HG02981 (cell line): ENCODE data around the gene PPP1R26.

Source experiments
- ATAC-seq: cut with Tn5 transposase; IDR thresholded peaks from one replicate; pipeline ENCODE4 v1.9.1; 2021; ENCODE audit warnings: mild to moderate bottlenecking, moderate library complexity; ENCODE audit not compliant: unreplicated experiment

Gene PPP1R26

GRCh38 chr9:135488013-135488330 lies 8.4 kb downstream of the PPP1R26 start:
- no peak for ATAC-seq

GRCh38 chr9:135488527-135488926 lies 8.9 kb downstream of the PPP1R26 start:
- no peak for ATAC-seq

- ATAC-seq: no peak
Measured at GRCh38 chr9:135489188-135489906, 9.8 kb downstream of the PPP1R26 start.

GRCh38 chr9:135490166-135490870 lies 10.7 kb downstream of the PPP1R26 start:
- no peak for ATAC-seq

GRCh38 chr9:135490980-135491464 lies 11.4 kb downstream of the PPP1R26 start:
- no peak for ATAC-seq

GRCh38 chr9:135491764-135492163 lies 12.2 kb downstream of the PPP1R26 start:
- no peak for ATAC-seq

GRCh38 chr9:135492886-135493669 lies 13.5 kb downstream of the PPP1R26 start:
- no peak for ATAC-seq

GRCh38 chr9:135494791-135495559 lies 15.4 kb downstream of the PPP1R26 start:
- no peak for ATAC-seq

- ATAC-seq: no peak
Measured at GRCh38 chr9:135498381-135499126, 19.0 kb downstream of the PPP1R26 start.

GRCh38 chr9:135499326-135500070 lies 19.9 kb downstream of the PPP1R26 start:
- peak; percentile 54 for ATAC-seq

GRCh38 chr9:135500071-135500524 lies 20.5 kb downstream of the PPP1R26 start:
- no peak for ATAC-seq

- ATAC-seq: peak; percentile 73
Measured at GRCh38 chr9:135500525-135501260, 21.1 kb downstream of the PPP1R26 start, which contains the start of gene MRPS2. Gene MRPS2 (plus strand): TSS chr9:135500682. CDS start chr9:135500711, 29 bp downstream.

- no peak for ATAC-seq
Measured at GRCh38 chr9:135501261-135502167, 21.9 kb downstream of the PPP1R26 start.

- no peak for ATAC-seq
Measured at GRCh38 chr9:135502168-135502872, 22.7 kb downstream of the PPP1R26 start.

- no peak for ATAC-seq
Measured at GRCh38 chr9:135502873-135503321, 23.3 kb downstream of the PPP1R26 start.

- no peak for ATAC-seq
Measured at GRCh38 chr9:135503371-135504261, 24.0 kb downstream of the PPP1R26 start.
